PFSK-1 (cell line): ENCODE data around the gene MGMT.

Experiments
- FOXP2 ChIP-seq: optimal IDR thresholded peaks from 2 replicates; pipeline ENCODE3; 2011; ENCODE audit warnings: borderline replicate concordance, control low read depth, inconsistent platforms; ENCODE audit not compliant: insufficient read depth; ENCODE audit errors: extremely low read length, extremely low read depth
- POLR2AphosphoS5 ChIP-seq: IDR thresholded peaks from 2 replicates; pipeline ENCODE4 v1.6.1; 2012; ENCODE audit warnings: low read depth, mild to moderate bottlenecking, control low read depth, low read length, moderate library complexity
- SIN3A ChIP-seq: IDR thresholded peaks from 2 replicates; pipeline ENCODE4 v1.6.1; 2012; ENCODE audit warnings: mild to moderate bottlenecking, low read length, moderate library complexity, borderline replicate concordance; ENCODE audit not compliant: insufficient read depth
- TAF1 ChIP-seq: IDR thresholded peaks from 2 replicates; pipeline ENCODE4 v1.6.1; 2012; ENCODE audit warnings: low read length, control low read depth, borderline replicate concordance; ENCODE audit not compliant: insufficient read depth
- TF ChIP-seq, protein P1 (sequence below), 2 experiments: IDR thresholded peaks; 2 replicates each; pipeline versions ENCODE4 v1.6.1 to v1.8.0; 2011 to 2012; ENCODE audit warnings: low read depth in 2 of 2, low read length in 2 of 2, control low read depth in 1 of 2, inconsistent platforms in 1 of 2, mild to moderate bottlenecking in 1 of 2, moderate library complexity in 1 of 2; ENCODE audit not compliant: insufficient read depth in 1 of 2

MGMT gene

DNA sequence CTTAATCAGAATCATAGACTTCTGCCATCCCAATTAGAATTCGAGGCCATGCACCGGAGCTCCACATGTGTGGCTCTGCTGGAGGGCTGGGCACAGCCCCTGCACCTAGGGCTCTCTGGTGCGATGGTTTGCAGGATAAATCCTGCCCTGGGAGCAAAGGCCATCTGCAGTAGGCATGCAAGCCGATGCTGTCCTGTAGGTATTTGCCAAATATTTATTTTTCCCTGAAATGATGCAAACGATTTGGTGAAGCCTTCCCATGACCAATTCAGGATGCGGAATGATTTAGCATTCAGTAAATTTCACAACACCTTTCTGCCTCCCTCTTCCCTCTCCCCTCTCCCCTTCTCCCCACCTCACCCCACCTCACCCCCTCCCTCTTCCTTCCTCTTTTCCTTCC is 326.4 kb downstream of the MGMT start:
- TF ChIP-seq, protein P1, sequence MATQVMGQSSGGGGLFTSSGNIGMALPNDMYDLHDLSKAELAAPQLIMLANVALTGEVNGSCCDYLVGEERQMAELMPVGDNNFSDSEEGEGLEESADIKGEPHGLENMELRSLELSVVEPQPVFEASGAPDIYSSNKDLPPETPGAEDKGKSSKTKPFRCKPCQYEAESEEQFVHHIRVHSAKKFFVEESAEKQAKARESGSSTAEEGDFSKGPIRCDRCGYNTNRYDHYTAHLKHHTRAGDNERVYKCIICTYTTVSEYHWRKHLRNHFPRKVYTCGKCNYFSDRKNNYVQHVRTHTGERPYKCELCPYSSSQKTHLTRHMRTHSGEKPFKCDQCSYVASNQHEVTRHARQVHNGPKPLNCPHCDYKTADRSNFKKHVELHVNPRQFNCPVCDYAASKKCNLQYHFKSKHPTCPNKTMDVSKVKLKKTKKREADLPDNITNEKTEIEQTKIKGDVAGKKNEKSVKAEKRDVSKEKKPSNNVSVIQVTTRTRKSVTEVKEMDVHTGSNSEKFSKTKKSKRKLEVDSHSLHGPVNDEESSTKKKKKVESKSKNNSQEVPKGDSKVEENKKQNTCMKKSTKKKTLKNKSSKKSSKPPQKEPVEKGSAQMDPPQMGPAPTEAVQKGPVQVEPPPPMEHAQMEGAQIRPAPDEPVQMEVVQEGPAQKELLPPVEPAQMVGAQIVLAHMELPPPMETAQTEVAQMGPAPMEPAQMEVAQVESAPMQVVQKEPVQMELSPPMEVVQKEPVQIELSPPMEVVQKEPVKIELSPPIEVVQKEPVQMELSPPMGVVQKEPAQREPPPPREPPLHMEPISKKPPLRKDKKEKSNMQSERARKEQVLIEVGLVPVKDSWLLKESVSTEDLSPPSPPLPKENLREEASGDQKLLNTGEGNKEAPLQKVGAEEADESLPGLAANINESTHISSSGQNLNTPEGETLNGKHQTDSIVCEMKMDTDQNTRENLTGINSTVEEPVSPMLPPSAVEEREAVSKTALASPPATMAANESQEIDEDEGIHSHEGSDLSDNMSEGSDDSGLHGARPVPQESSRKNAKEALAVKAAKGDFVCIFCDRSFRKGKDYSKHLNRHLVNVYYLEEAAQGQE (IDR thresholded peaks at IDR 0.05; ENCODE audit: insufficient read depth in 1 of 2, low read depth in 2 of 2, low read length in 2 of 2): no peak
- TF ChIP-seq TAF1: no peak

DNA sequence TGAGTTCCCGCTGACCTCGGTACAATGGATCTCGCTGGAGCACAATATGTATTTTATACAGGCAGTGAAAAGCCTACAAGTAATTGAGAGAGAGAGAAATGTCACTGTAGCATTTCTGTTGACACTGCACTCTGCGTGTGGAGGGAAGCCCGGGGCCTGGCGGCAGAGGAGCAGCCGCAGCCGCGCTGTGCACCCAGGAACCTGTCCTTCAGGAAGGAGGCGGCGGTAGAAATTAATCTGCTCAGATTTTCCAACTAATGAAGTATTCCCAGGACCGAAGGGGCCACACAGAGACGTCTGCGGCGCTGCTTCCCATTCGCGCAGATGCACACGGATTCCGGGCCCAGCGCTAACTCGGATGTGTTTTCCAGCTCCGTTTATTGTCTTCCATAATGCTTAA is 327.0 kb downstream of the MGMT start:
- TF ChIP-seq, protein P1 (IDR thresholded peaks at IDR 0.05; ENCODE audit: insufficient read depth in 1 of 2, low read depth in 2 of 2, low read length in 2 of 2): no peak
- TF ChIP-seq POLR2AphosphoS5 (no peak), SIN3A (no peak), FOXP2 (no peak), TAF1 (no peak)

DNA sequence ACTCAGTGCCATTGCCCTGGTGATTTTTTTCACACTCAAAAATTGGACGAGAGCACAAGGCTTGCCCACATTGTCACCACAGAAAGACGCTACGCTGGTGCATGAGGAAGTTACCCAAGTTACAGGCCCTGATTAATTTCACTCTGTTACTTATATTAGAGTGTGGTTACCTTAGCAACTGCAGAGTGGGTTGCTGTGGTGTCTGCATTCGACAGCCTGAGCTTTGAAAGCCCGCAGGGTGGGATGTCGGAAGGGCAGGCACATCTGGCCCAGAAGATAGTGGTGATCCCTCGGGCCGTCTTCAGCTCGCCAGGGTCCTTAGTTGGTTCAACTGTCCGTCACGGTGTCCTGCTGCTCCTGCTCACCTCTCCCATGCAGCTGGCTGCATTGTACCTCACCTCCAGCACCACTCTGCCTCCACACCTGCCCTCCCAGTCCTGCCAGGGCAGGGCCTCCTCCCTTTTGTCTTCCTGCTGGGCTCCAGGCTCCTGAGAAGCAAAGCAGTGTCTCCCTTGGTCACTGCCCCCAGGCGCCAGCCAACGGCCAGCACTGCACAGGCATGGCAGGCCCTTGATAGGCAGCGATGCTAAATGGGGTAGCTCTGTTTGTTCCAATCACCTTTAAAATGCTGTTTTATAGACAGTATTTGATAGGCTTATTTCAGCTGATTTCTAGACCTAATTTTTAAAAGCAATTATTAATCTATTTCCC is 329.8 kb downstream of the MGMT start:
- TF ChIP-seq FOXP2 (no peak), SIN3A (no peak), POLR2AphosphoS5 (no peak), TAF1 (no peak)
- TF ChIP-seq, protein P1 (IDR thresholded peaks at IDR 0.05; ENCODE audit: insufficient read depth in 1 of 2, low read depth in 2 of 2, low read length in 2 of 2): no peak

DNA sequence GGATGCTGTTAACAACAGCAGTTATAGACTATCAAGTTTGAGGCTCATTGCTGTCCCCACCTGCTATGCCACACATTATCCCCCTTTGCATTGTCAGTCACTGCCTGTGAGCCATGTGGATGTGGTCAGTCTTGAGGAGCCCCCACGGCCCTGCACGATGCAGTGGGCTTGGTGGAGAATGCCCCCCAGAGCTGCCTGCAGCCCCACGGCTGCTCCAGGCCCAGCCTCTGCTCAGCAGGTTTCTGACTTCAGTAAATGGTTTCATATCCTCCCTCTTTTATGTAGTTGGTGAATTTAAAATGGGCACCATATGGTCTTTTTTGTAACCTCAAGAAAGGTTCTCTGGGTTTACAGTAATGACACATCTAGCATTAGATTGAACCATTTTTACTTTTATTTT is 332.9 kb downstream of the MGMT start:
- TF ChIP-seq, protein P1 (IDR thresholded peaks at IDR 0.05; ENCODE audit: insufficient read depth in 1 of 2, low read depth in 2 of 2, low read length in 2 of 2): no peak
- TF ChIP-seq POLR2AphosphoS5: no peak
- TF ChIP-seq FOXP2: no peak
- no peak for TF ChIP-seq TAF1
- TF ChIP-seq SIN3A: no peak

DNA sequence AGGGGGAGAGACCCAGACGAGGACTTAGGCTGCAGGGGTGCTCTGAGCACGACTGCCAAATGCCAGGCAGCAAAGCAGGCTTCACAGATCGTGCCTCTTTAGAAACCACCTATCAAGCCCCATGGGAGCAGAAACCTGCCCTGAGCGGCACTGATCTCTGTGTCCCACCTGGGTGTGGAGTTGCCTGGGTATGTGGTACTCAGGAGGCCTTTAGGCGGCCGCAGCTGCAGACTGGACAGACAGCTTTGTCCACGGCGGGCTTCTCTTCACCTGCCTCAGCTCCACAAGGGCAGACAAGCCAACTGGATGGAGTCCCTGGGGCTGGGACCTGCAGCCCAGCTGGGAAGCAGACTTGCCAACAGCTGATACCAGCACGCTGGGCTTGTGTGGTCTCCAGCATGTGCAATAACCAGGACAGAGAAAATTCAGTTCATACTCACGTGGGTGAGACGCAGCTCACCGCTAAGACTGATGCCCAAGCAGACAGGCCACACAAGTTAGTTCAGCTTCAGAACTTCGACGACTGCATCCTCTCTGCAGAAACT is 333.8 kb downstream of the MGMT start:
- TF ChIP-seq FOXP2: no peak
- TF ChIP-seq TAF1: no peak
- no peak for TF ChIP-seq SIN3A
- no peak for TF ChIP-seq POLR2AphosphoS5
- TF ChIP-seq, protein P1 (IDR thresholded peaks at IDR 0.05; ENCODE audit: insufficient read depth in 1 of 2, low read depth in 2 of 2, low read length in 2 of 2): no peak
